K562 (cell line): ENCODE results near the gene SLC29A3. TPM values are rescaled to one million over a fixed set of nuclear protein-coding genes. Genes with fewer than 3 reads are reported as not detected.

Experiments used
- ATAC-seq: fragments of 200-7000 bp; cut with Tn5 transposase; 3 replicates; pipeline ENCODE4 v1.9.1; 2020; ENCODE audit warnings: moderate library complexity
- BruUV-seq: library from RNA; stranded (reverse); fragments of 400-500 nt; replicated peaks from 2 replicates; lab custom pipeline; 2021; lab: Mats Ljungman, UMichigan
- CTCF ChIA-PET: fragments of 300-600 bp; formaldehyde crosslinking; extraction: SDS; loops from one replicate; lab custom pipeline; 2021; ENCODE audit warnings: low intra/inter-chr PET ratio; lab: Yijun Ruan, JAX
- POLR2A ChIA-PET: fragments of 300-600, 350-650 bp; sonication (Branson Sonifier 250); formaldehyde crosslinking; extraction: SDS; loops from one replicate; lab custom pipeline; 2021; ENCODE audit warnings: antibody characterized with exemption, inconsistent platforms; lab: Yijun Ruan, JAX
- DNase-seq, 4 experiments: peaks; one replicate each; pipeline versions ENCODE4 v3.0.0 to v3.0.0-alpha.2; 2011 to 2018; ENCODE audit warnings: low spot score in 3 of 4, mixed read lengths in 3 of 4; ENCODE audit errors: extremely low read depth in 1 of 4
- FAIRE-seq: peaks from 2 replicates; lab custom pipeline; 2011; peaks lifted over from hg19 to GRCh38; lab: Jason Lieb, UNC
- H2AFZ ChIP-seq: 2 replicates; pipeline ENCODE4 v1.6.0; 2011; ENCODE audit warnings: low read depth, low read length, control low read depth, inconsistent platforms
- H3K27ac ChIP-seq: fragments of 200-600 bp; 3 replicates; pipeline ENCODE4 v1.8.0; 2011; ENCODE audit warnings: low read depth, mild to moderate bottlenecking, control low read depth, inconsistent platforms, low read length, moderate library complexity, mixed read lengths; ENCODE audit errors: extremely low read depth
- H3K27me3 ChIP-seq, 2 experiments: fragments of 300-600 bp in 1 of 2; 2 replicates in 1 of 2; 3 replicates in 1 of 2; pipeline versions ENCODE4 v1.6.0 to v1.8.0; 2011; ENCODE audit warnings: inconsistent platforms in 2 of 2, low read length in 2 of 2, mild to moderate bottlenecking in 1 of 2, mixed read lengths in 1 of 2, moderate library complexity in 1 of 2; ENCODE audit not compliant: control insufficient read depth in 2 of 2, insufficient read depth in 2 of 2
- H3K36me3 ChIP-seq: fragments of 300-600 bp; 3 replicates; pipeline ENCODE4 v1.8.0; 2011; ENCODE audit warnings: mild to moderate bottlenecking, low read length, inconsistent platforms; ENCODE audit not compliant: control insufficient read depth, insufficient read depth
- H3K4me1 ChIP-seq, 2 experiments: fragments of 200-600 bp in 1 of 2; replicated peaks in 1 of 2; 2 replicates in 1 of 2; 3 replicates in 1 of 2; pipeline versions ENCODE4 v1.5.1 to v1.8.0; 2011; ENCODE audit warnings: inconsistent platforms in 2 of 2, low read length in 2 of 2, mild to moderate bottlenecking in 1 of 2, mixed read lengths in 1 of 2, moderate library complexity in 1 of 2; ENCODE audit not compliant: control insufficient read depth in 2 of 2, insufficient read depth in 2 of 2
- H3K4me2 ChIP-seq: 2 replicates; pipeline ENCODE4 v1.6.1; 2011; ENCODE audit warnings: low read length, control low read depth, inconsistent platforms, mixed read lengths; ENCODE audit not compliant: insufficient read depth
- H3K4me3 ChIP-seq: fragments of 200-600 bp; sonication (generic), shearing (Covaris generic); 2 replicates; pipeline ENCODE4 v1.5.1; 2016; ENCODE audit warnings: control low read depth, inconsistent platforms
- H3K79me2 ChIP-seq: fragments of 200-600 bp; 3 replicates; pipeline ENCODE4 v1.8.0; 2011; ENCODE audit warnings: low read length, inconsistent platforms; ENCODE audit not compliant: control insufficient read depth, insufficient read depth
- H3K9ac ChIP-seq, 2 experiments: 2 replicates each; pipeline versions ENCODE4 v1.6.0 to v1.6.1; 2011; ENCODE audit warnings: low read depth in 2 of 2, low read length in 2 of 2, control low read depth in 1 of 2, inconsistent platforms in 1 of 2, mild to moderate bottlenecking in 1 of 2, mixed read lengths in 1 of 2; ENCODE audit not compliant: insufficient read depth in 1 of 2
- H3K9me1 ChIP-seq: one replicate; pipeline ENCODE4 v1.6.0; 2011; ENCODE audit warnings: inconsistent platforms, mild to moderate bottlenecking, low read length, moderate library complexity; ENCODE audit not compliant: control insufficient read depth, insufficient read depth
- H3K9me3 ChIP-seq: replicated peaks from 2 replicates; pipeline ENCODE4 v1.5.1; 2011; ENCODE audit warnings: low read depth, low read length, inconsistent platforms; ENCODE audit not compliant: control insufficient read depth, insufficient read depth
- H4K20me1 ChIP-seq: replicated peaks from 2 replicates; pipeline ENCODE4 v1.6.1; 2011; ENCODE audit warnings: low read length, inconsistent platforms, mixed read lengths; ENCODE audit not compliant: control insufficient read depth, insufficient read depth
- BCLAF1 ChIP-seq, 2 experiments: fragments of 450-650 bp in 1 of 2; IDR thresholded peaks; 2 replicates each; pipeline ENCODE4 v1.6.1; 2011 to 2017; ENCODE audit warnings: low read depth in 2 of 2, antibody characterized with exemption in 1 of 2, borderline replicate concordance in 1 of 2, low read length in 1 of 2, mild to moderate bottlenecking in 1 of 2, mixed read lengths in 1 of 2; ENCODE audit not compliant: control insufficient read depth in 1 of 2
- CBX2 ChIP-seq: fragments of 200-600 bp; sonication (generic); IDR thresholded peaks from one replicate; pipeline ENCODE4 v1.6.1; 2012; ENCODE audit warnings: mild to moderate bottlenecking, low read length, inconsistent platforms; ENCODE audit not compliant: insufficient read depth, poor library complexity, severe bottlenecking
- EGR1 ChIP-seq: fragments of 450-650 bp; conservative IDR thresholded peaks from 2 replicates; pipeline ENCODE4 v1.6.1; 2017; ENCODE audit warnings: mild to moderate bottlenecking
- EHMT2 ChIP-seq: fragments of 450-650 bp; IDR thresholded peaks from 2 replicates; pipeline ENCODE4 v1.6.1; 2018; ENCODE audit warnings: antibody characterized with exemption
- HDAC6 ChIP-seq: IDR thresholded peaks from 2 replicates; pipeline ENCODE4 v1.6.1; 2012; ENCODE audit warnings: low read depth, mild to moderate bottlenecking, control low read depth, inconsistent platforms, low read length, moderate library complexity
- KLF16 ChIP-seq: IDR thresholded peaks from 2 replicates; pipeline ENCODE4 v1.6.1; 2016; ENCODE audit warnings: antibody characterized with exemption
- POU5F1 ChIP-seq: fragments of 150-350 bp; IDR thresholded peaks from 2 replicates; pipeline ENCODE4 v1.6.1; 2014; ENCODE audit warnings: borderline replicate concordance, low read length, low read depth, mild to moderate bottlenecking; ENCODE audit not compliant: partially characterized antibody
- RBM17 ChIP-seq: fragments of 200-400 bp; formaldehyde crosslinking; IDR thresholded peaks from 2 replicates; pipeline ENCODE4 v1.6.1; 2017; ENCODE audit warnings: low read depth, mild to moderate bottlenecking, low read length, borderline replicate concordance
- TCF15 ChIP-seq: fragments of 250-450 bp; sonication (Bioruptor Pico); IDR thresholded peaks from 2 replicates; pipeline ENCODE4 v1.8.0; 2022; ENCODE audit warnings: moderate library complexity, mild to moderate bottlenecking, inconsistent platforms
- TCF3 ChIP-seq: sonication (generic); formaldehyde crosslinking; IDR thresholded peaks from 2 replicates; pipeline ENCODE4 v1.4.0; 2020; ENCODE audit warnings: mild to moderate bottlenecking, missing genetic modification reagents
- VEZF1 ChIP-seq: fragments of 200-800 bp; sonication (Bioruptor generic); IDR thresholded peaks from 2 replicates; pipeline ENCODE4 v1.6.1; 2017; ENCODE audit warnings: missing genetic modification characterization, missing compliant biosample characterization
- ZNF436 ChIP-seq: fragments of 250-450, 450-650 bp; sonication (Bioruptor Pico); formaldehyde crosslinking; IDR thresholded peaks from 2 replicates; pipeline ENCODE4 v1.7.0; 2020; ENCODE audit warnings: mild to moderate bottlenecking
- ZNF740 ChIP-seq, 3 experiments: fragments of 200-800 bp in 1 of 3; sonication (Bioruptor generic) in 1 of 3; sonication (generic) in 1 of 3; formaldehyde crosslinking in 1 of 3; IDR thresholded peaks; 2 replicates each; pipeline versions ENCODE4 v1.6.1 to v1.8.0; 2016 to 2022; ENCODE audit warnings: mild to moderate bottlenecking in 2 of 3, missing compliant biosample characterization in 2 of 3, missing genetic modification characterization in 2 of 3, missing genetic modification reagents in 1 of 3
- ZNF75A ChIP-seq: fragments of 450-650 bp; formaldehyde crosslinking; IDR thresholded peaks from 2 replicates; pipeline ENCODE4 v1.4.0; 2020; ENCODE audit warnings: mild to moderate bottlenecking
- WGBS: fragments of 100-300 bp; shearing (Covaris generic); methylation state at CpG from one replicate; pipeline ENCODE4 v1.1.6; 2016; ENCODE audit warnings: low coverage, mixed read lengths; ENCODE audit not compliant: insufficient coverage; ENCODE audit errors: missing lambda C conversion rate; 5-methylcytosine and 5-hydroxymethylcytosine counted together
- in situ Hi-C: fragments of 300-500 bp; cut with MboI; formaldehyde crosslinking; loops from 4 replicates; pipeline ENCODE4 v1.15.0; 2018; ENCODE audit warnings: inconsistent platforms, mixed read lengths
- intact Hi-C: fragments of 100-400 bp; cut with micrococcal nuclease; formaldehyde crosslinking; loops from 2 replicates; pipeline ENCODE4 v1.14.2; 2022
- polyA plus RNA-seq, 8 experiments: library from polyadenylated mRNA; depleted of rRNA in 4 of 8; stranded (reverse) in 5 of 8; unstranded in 3 of 8; fragments of >200 nt; fragmentation: Nextera tagmentation in 2 of 8; fragmentation: Illumina TruSeq in 1 of 8; extraction: Ambion mirVana in 2 of 8; extraction: Trizol in 1 of 8; gene quantifications; 2 replicates each; pipeline versions ENCODE4 v1.2.1 to v1.2.3, GENCODE V29; 2011 to 2014; ENCODE audit warnings: inconsistent platforms in 1 of 8, missing spikeins in 1 of 8
- total RNA-seq, 7 experiments: library from RNA; depleted of rRNA in 6 of 7; stranded (reverse); fragments of >200 nt in 6 of 7; fragmentation: Illumina TruSeq in 2 of 7; extraction: Trizol in 2 of 7; gene quantifications; 2 replicates each; pipeline versions ENCODE4 v1.2.1 to v1.2.3, GENCODE V29; 2011 to 2021; ENCODE audit warnings: low replicate concordance in 1 of 7

The SLC29A3 gene
- total and polyA plus RNA-seq, 9 of the 15 experiments (the other 6 are each of a cell fraction or from before 2014, with no cell fraction given) = 2.1 to 10.7 (median 4.6) TPM

GRCh38 chr10:71299071-71299785, 19.8 kb upstream of the SLC29A3 start:
- H3K4me3 ChIP-seq = no peak overlapping the region
- FAIRE-seq (no peak), DNase-seq (no peak), ATAC-seq (no peak)
- peaks cover 9% of the 10 kb centered on the region; the same call in 1 of the 2 replicates for H4K20me1 ChIP-seq
- BruUV-seq = no TSS peak
- no peaks in the 10 kb centered on the region for H3K9me3 ChIP-seq
- TF ChIP-seq HDAC6 = no peak
- TF ChIP-seq CBX2 = no peak
- TF ChIP-seq EHMT2 = no peak
- TF ChIP-seq VEZF1 (CRISPR knock-in tag) = peak; percentile 45
- TF ChIP-seq ZNF75A (CRISPR knock-in tag) = no peak
- TF ChIP-seq ZNF436 (CRISPR knock-in tag) = no peak
- TF ChIP-seq BCLAF1 (IDR thresholded peaks at IDR 0.05; ENCODE audit: borderline replicate concordance in 1 of 2, control insufficient read depth in 1 of 2, low read depth in 2 of 2, low read length in 1 of 2) = no peak
- TF ChIP-seq EGR1 = 0 out of 2 replicates have a peak, but pooled peaks have one; percentile 6
- TF ChIP-seq TCF15 (CRISPR knock-in tag) = no peak
- TF ChIP-seq RBM17 = no peak
- peak; percentile 31; the same call in 1 of the 2 replicates for TF ChIP-seq ZNF740 (CRISPR knock-in tag; IDR thresholded peaks at IDR 0.05)
- TF ChIP-seq ZNF740 (tag; IDR thresholded peaks at IDR 0.05) = peak in 1 of 2 experiments; percentile 14; a peak in 1 of 4 replicates
- TF ChIP-seq TCF3 = no peak
- no peak for TF ChIP-seq POU5F1
- no peak for TF ChIP-seq KLF16
- H3K4me1 ChIP-seq = peaks cover 0 to 9% of the 10 kb centered on the region in 2 experiments; a peak in 1 of 5 replicates
- H3K36me3 ChIP-seq = no peaks in the 10 kb centered on the region
- no peak overlapping the region for H3K4me2 ChIP-seq
- H3K9me1 ChIP-seq = no peaks in the 10 kb centered on the region
- no peak overlapping the region for H3K27ac ChIP-seq
- H3K27me3 ChIP-seq = peaks cover 7 to 51% of the 10 kb centered on the region in 2 experiments; a peak in 4 of 5 replicates
- in situ Hi-C loops (no loop called here), intact Hi-C loops (no loop called here)
- WGBS = 27% methylated on average over 13 of the region's 14 CpGs
- ChIA-PET CTCF (no interaction called here), POLR2A (no interaction called here)
- no peaks in the 10 kb centered on the region for H3K79me2 ChIP-seq
- H2AFZ ChIP-seq = no peak overlapping the region
- H3K9ac ChIP-seq = peak overlapping the region in 1 of 2 experiments; percentile 61; a peak in 1 of 4 replicates
